OCI-M2 (cell line): ENCODE measurements around the gene PRKACA.
A peak's percentile ranks its signal among the peaks of the same experiment; 100 is the strongest.
"Not testable (repeated sequence)": the region's sequence is repeated elsewhere in the genome, so short reads cannot be mapped to it uniquely, and the experiment has no call there.

Experiments
- DNase-seq: peaks from one replicate; lab custom pipeline; 2025; ENCODE audit not compliant: unreplicated experiment; lab: John Stamatoyannopoulos, UW

PRKACA gene

GRCh38 chr19:14052470-14052869, 65.1 kb downstream of the PRKACA start:
- no peak for DNase-seq

- no peak for DNase-seq
Measured at GRCh38 chr19:14051980-14052379, 65.6 kb downstream of the PRKACA start.

- DNase-seq: not testable (repeated sequence)
Measured at GRCh38 chr19:14050961-14051360, 66.6 kb downstream of the PRKACA start.

GRCh38 chr19:14050512-14050911, 67.0 kb downstream of the PRKACA start:
- DNase-seq: no peak

GRCh38 chr19:14048443-14049153, 69.0 kb downstream of the PRKACA start:
- DNase-seq: peak; percentile 74

GRCh38 chr19:14047866-14048265, 69.7 kb downstream of the PRKACA start:
- DNase-seq: not testable (repeated sequence)

GRCh38 chr19:14042659-14043608, 74.6 kb downstream of the PRKACA start:
- DNase-seq: not testable (repeated sequence)
